GM10248 (cell line): ENCODE results near the gene PARD3B.
"Not testable (repeated sequence)": the region's sequence is repeated elsewhere in the genome, so short reads cannot be mapped to it uniquely, and the experiment has no call there.

Experiments
- CTCF ChIA-PET: fragments of 300-600 bp; sonication (Branson Sonifier 250); formaldehyde crosslinking; extraction: SDS; loops from one replicate; lab custom pipeline; 2021; ENCODE audit warnings: antibody characterized with exemption; lab: Yijun Ruan, JAX
- POLR2A ChIA-PET: fragments of 350-650 bp; sonication (Branson Sonifier 250); formaldehyde crosslinking; extraction: SDS; loops from one replicate; lab custom pipeline; 2020; ENCODE audit warnings: antibody characterized with exemption; lab: Yijun Ruan, JAX
- DNase-seq: peaks from one replicate; pipeline ENCODE4 v3.0.0; 2012; ENCODE audit errors: extremely low spot score
- CTCF ChIP-seq: IDR thresholded peaks from 2 replicates; pipeline ENCODE4 v1.5.1; 2012; ENCODE audit warnings: mild to moderate bottlenecking, low read depth; ENCODE audit errors: extremely low read depth, missing control alignments, control extremely low read depth

The PARD3B gene

GRCh38 chr2:204550751-204551511, 5.7 kb downstream of the PARD3B start:
- no peak for TF ChIP-seq CTCF
- no peak for DNase-seq
- POLR2A ChIA-PET = no interaction called here
- CTCF ChIA-PET = interaction anchor here (1.2 kb wide), 2 partner anchors 13 to 31 kb away, joined by 3 to 4 read pairs; no protein-coding TSS in a partner anchor

GRCh38 chr2:204551512-204551863, 6.2 kb downstream of the PARD3B start:
- POLR2A ChIA-PET = no interaction called here
- DNase-seq = no peak
- CTCF ChIA-PET = interaction anchor here (1.2 to 1.6 kb wide), 3 partner anchors 10 to 30 kb away, joined by 3 to 4 read pairs (median 4); no protein-coding TSS in a partner anchor
- no peak for TF ChIP-seq CTCF

- ChIA-PET POLR2A (no interaction called here), CTCF (no interaction called here)
- no peak for DNase-seq
- no peak for TF ChIP-seq CTCF
Observed at GRCh38 chr2:204557604-204558003, 12.3 kb downstream of the PARD3B start.

GRCh38 chr2:204559358-204559757, 14.1 kb downstream of the PARD3B start:
- CTCF ChIA-PET, POLR2A ChIA-PET, DNase-seq: not testable (repeated sequence)

- no peak for DNase-seq
- POLR2A ChIA-PET = no interaction called here
- CTCF ChIA-PET = no interaction called here
- TF ChIP-seq CTCF = no peak
Observed at GRCh38 chr2:204560902-204561301, 15.6 kb downstream of the PARD3B start.

GRCh38 chr2:204561771-204562170, 16.5 kb downstream of the PARD3B start:
- no peak for TF ChIP-seq CTCF
- no peak for DNase-seq
- ChIA-PET POLR2A (no interaction called here), CTCF (no interaction called here)

- TF ChIP-seq CTCF = no peak
- ChIA-PET CTCF (no interaction called here), POLR2A (no interaction called here)
- no peak for DNase-seq
Observed at GRCh38 chr2:204566439-204566838, 21.2 kb downstream of the PARD3B start.
